IMR-90 (cell line): ENCODE results near the gene CDH13. TPM values are rescaled to one million over a fixed set of nuclear protein-coding genes. Genes with fewer than 3 reads are reported as not detected.

Source experiments
- ATAC-seq: fragments of 200-7000 bp; cut with Tn5 transposase; 2 replicates; pipeline ENCODE4 v1.9.1; 2020; ENCODE audit warnings: low read depth, mild to moderate bottlenecking, moderate library complexity
- BruUV-seq: library from RNA; stranded (reverse); fragments of 400-500 nt; replicated peaks from 2 replicates; lab custom pipeline; 2021; lab: Mats Ljungman, UMichigan
- CTCF ChIA-PET: fragments of 300-600 bp; formaldehyde crosslinking; extraction: SDS; loops from one replicate; lab custom pipeline; 2021; ENCODE audit warnings: antibody characterized with exemption; lab: Yijun Ruan, JAX
- POLR2A ChIA-PET: fragments of 300-600 bp; sonication (Branson Sonifier 250); formaldehyde crosslinking; loops from one replicate; lab custom pipeline; 2022; ENCODE audit warnings: antibody characterized with exemption; ENCODE audit not compliant: unreplicated experiment; lab: Charles Lee
- DNase-seq: peaks from one replicate; pipeline ENCODE4 v3.0.0; 2013
- H2AFZ ChIP-seq: replicated peaks from 2 replicates; pipeline ENCODE3; 2013; ENCODE audit warnings: low read length, mild to moderate bottlenecking; ENCODE audit not compliant: poor library complexity
- H2AK5ac ChIP-seq: 2 replicates; pipeline ENCODE4 v1.6.1; 2013; ENCODE audit warnings: low read depth, low read length, inconsistent platforms
- H2AK9ac ChIP-seq: replicated peaks from 2 replicates; pipeline ENCODE3; 2013; ENCODE audit warnings: mild to moderate bottlenecking, low read depth, low read length, moderate library complexity; ENCODE audit not compliant: poor library complexity
- H2BK120ac ChIP-seq: 2 replicates; pipeline ENCODE4 v1.6.1; 2013; ENCODE audit warnings: low read depth, low read length, inconsistent platforms
- H2BK15ac ChIP-seq: 3 replicates; pipeline ENCODE4 v1.6.1; 2013; ENCODE audit warnings: low read depth, low read length, inconsistent platforms
- H2BK20ac ChIP-seq: 2 replicates; pipeline ENCODE4 v1.6.1; 2013; ENCODE audit warnings: low read depth, mild to moderate bottlenecking, inconsistent platforms, low read length, moderate library complexity
- H2BK5ac ChIP-seq: 2 replicates; pipeline ENCODE4 v1.6.1; 2013; ENCODE audit warnings: mild to moderate bottlenecking, low read depth, low read length, inconsistent platforms; ENCODE audit not compliant: poor library complexity, severe bottlenecking
- H3K14ac ChIP-seq: replicated peaks from 2 replicates; pipeline ENCODE4 v1.6.1; 2013; ENCODE audit warnings: low read depth, low read length, inconsistent platforms
- H3K18ac ChIP-seq: 2 replicates; pipeline ENCODE4 v1.6.1; 2013; ENCODE audit warnings: low read depth, low read length, control low read depth
- H3K23ac ChIP-seq: 2 replicates; pipeline ENCODE4 v1.6.1; 2013; ENCODE audit warnings: low read depth, low read length, inconsistent platforms
- H3K27ac ChIP-seq: 2 replicates; pipeline ENCODE4 v1.5.1; 2013; ENCODE audit warnings: mild to moderate bottlenecking, control low read depth, low read length; ENCODE audit not compliant: insufficient read depth
- H3K27me3 ChIP-seq: 2 replicates; pipeline ENCODE4 v1.6.1; 2013; ENCODE audit warnings: low read length; ENCODE audit not compliant: control insufficient read depth, insufficient read depth
- H3K36me3 ChIP-seq: 2 replicates; pipeline ENCODE4 v1.6.1; 2013; ENCODE audit warnings: low read length, mixed read lengths; ENCODE audit not compliant: control insufficient read depth, insufficient read depth
- H3K4ac ChIP-seq: 2 replicates; pipeline ENCODE4 v1.6.1; 2013; ENCODE audit warnings: low read depth, low read length, inconsistent platforms
- H3K4me1 ChIP-seq: 2 replicates; pipeline ENCODE4 v1.6.1; 2013; ENCODE audit warnings: low read length, mixed read lengths; ENCODE audit not compliant: control insufficient read depth, insufficient read depth
- H3K4me2 ChIP-seq: 2 replicates; pipeline ENCODE4 v1.6.1; 2013; ENCODE audit warnings: low read depth, mild to moderate bottlenecking, control low read depth, low read length, moderate library complexity
- H3K4me3 ChIP-seq: 2 replicates; pipeline ENCODE4 v1.5.1; 2013; ENCODE audit warnings: low read depth, mild to moderate bottlenecking, control low read depth, low read length, moderate library complexity; ENCODE audit not compliant: insufficient read depth
- H3K56ac ChIP-seq: 2 replicates; pipeline ENCODE4 v1.6.1; 2013; ENCODE audit warnings: low read length, inconsistent platforms; ENCODE audit not compliant: insufficient read depth; ENCODE audit errors: extremely low read depth
- H3K79me1 ChIP-seq, 2 experiments: 2 replicates each; pipeline ENCODE4 v1.6.1; 2013; ENCODE audit warnings: low read length in 2 of 2, inconsistent platforms in 1 of 2, low read depth in 1 of 2
- H3K9ac ChIP-seq: 2 replicates; pipeline ENCODE4 v1.6.1; 2013; ENCODE audit warnings: low read depth, low read length, control low read depth
- H3K9me1 ChIP-seq: 2 replicates; pipeline ENCODE4 v1.6.1; 2013; ENCODE audit warnings: low read length, inconsistent platforms; ENCODE audit not compliant: insufficient read depth
- H3K9me3 ChIP-seq: 2 replicates; pipeline ENCODE4 v1.6.1; 2013; ENCODE audit warnings: low read length; ENCODE audit not compliant: control insufficient read depth, insufficient read depth
- H4K20me1 ChIP-seq: 2 replicates; pipeline ENCODE4 v1.6.1; 2013; ENCODE audit warnings: low read length, inconsistent platforms; ENCODE audit not compliant: insufficient read depth
- H4K5ac ChIP-seq: 2 replicates; pipeline ENCODE4 v1.6.1; 2013; ENCODE audit warnings: mild to moderate bottlenecking, low read depth, low read length, control low read depth
- H4K8ac ChIP-seq, 2 experiments: 2 replicates each; pipeline ENCODE4 v1.6.1; 2013; ENCODE audit warnings: low read depth in 2 of 2, low read length in 2 of 2, control low read depth in 1 of 2, inconsistent platforms in 1 of 2
- H4K91ac ChIP-seq: 2 replicates; pipeline ENCODE4 v1.6.1; 2013; ENCODE audit warnings: low read depth, low read length, inconsistent platforms; ENCODE audit not compliant: insufficient read depth
- RAD21 ChIP-seq: IDR thresholded peaks from 2 replicates; pipeline ENCODE4 v1.6.1; 2012; ENCODE audit warnings: low read length, improper control_type of control experiment
- USF2 ChIP-seq: fragments of 150-350 bp; IDR thresholded peaks from 2 replicates; pipeline ENCODE4 v1.6.1; 2017; ENCODE audit warnings: mild to moderate bottlenecking, antibody characterized with exemption, low read length, low read depth
- WGBS, 2 experiments: methylation state at CpG; one replicate each; pipeline versions ENCODE4 v1.1.5 to v1.1.7; 2013; ENCODE audit warnings: missing lambda C conversion rate in 2 of 2; ENCODE audit not compliant: insufficient read length in 1 of 2; ENCODE audit errors: extremely low coverage in 2 of 2; 5-methylcytosine and 5-hydroxymethylcytosine counted together
- dilution Hi-C: fragments of 300-500 bp; cut with HindIII; formaldehyde crosslinking; loops from one replicate; pipeline ENCODE4 v1.14.3; 2018; ENCODE audit warnings: low sequenced_read_pairs; ENCODE audit not compliant: unreplicated experiment
- in situ Hi-C: fragments of 300-500 bp; cut with MboI; formaldehyde crosslinking; loops from 3 replicates; pipeline ENCODE4 v1.14.3; 2019; ENCODE audit warnings: low sequenced_read_pairs, inconsistent platforms, mixed read lengths
- intact Hi-C: fragments of 100-400 bp; cut with micrococcal nuclease; formaldehyde crosslinking; loops from 2 replicates; pipeline ENCODE4 v1.10.0; 2022
- polyA plus RNA-seq, 3 experiments: library from polyadenylated mRNA; depleted of rRNA; stranded (reverse); fragments of >200 nt; gene quantifications; 2 replicates each; pipeline ENCODE4 v1.2.3, GENCODE V29; 2012; ENCODE audit warnings: low replicate concordance in 1 of 3
- total RNA-seq: library from RNA; depleted of rRNA; stranded (reverse); fragments of >200 nt; gene quantifications from 2 replicates; pipeline ENCODE4 v1.2.3, GENCODE V29; 2012

Gene CDH13
- total and polyA plus RNA-seq, 2 of the 4 experiments (the other 2 are of a cell fraction) = 61.6 to 74.7 TPM

- TF ChIP-seq USF2 = no peak
These were observed 1055.5 kb downstream of the CDH13 start (continued) for GRCh38 chr16:83682116-83682867.

DNA sequence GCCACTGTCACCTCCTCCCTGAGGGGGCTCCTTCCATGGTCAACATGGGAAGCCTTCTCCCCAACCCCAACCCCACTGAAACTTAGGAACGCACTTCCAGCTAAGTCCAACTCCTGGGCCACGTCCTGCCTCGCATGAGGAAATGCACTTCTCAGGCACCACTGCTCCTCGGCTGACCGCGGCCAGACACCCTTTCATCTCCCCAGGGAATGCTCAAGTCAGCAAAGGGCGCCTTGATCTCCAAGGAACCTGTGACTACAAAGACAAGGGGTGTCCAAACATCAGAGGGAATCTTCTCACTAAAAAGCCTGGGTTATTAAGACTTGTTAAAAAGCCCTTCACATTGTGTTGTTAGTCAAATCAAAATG, 1056.1 kb downstream of the CDH13 start:
- Histone ChIP-seq H3K4me2 (no peak overlapping the region), H2BK120ac (no peak overlapping the region), H4K8ac (no peak overlapping the region), H3K79me1 (no peaks in the 10 kb centered on the region), H3K27me3 (peaks cover 9% of the 10 kb centered on the region), H3K14ac (no peak overlapping the region), H3K27ac (no peak overlapping the region), H3K9me1 (peaks cover 3% of the 10 kb centered on the region; the same call in 1 of the 2 replicates), H3K9ac (no peak overlapping the region), H4K91ac (no peak overlapping the region), H3K23ac (no peak overlapping the region), H3K4ac (no peak overlapping the region), H4K5ac (no peak overlapping the region), H3K56ac (no peak overlapping the region), H3K4me3 (no peak overlapping the region), H4K20me1 (no peaks in the 10 kb centered on the region), H2AK9ac (peak overlapping the region; percentile 73), H3K36me3 (no peaks in the 10 kb centered on the region), H2BK15ac (no peak overlapping the region), H3K9me3 (no peaks in the 10 kb centered on the region), H3K18ac (no peak overlapping the region), H3K4me1 (no peaks in the 10 kb centered on the region), H2AK5ac (no peak overlapping the region), H2BK20ac (no peak overlapping the region), H2BK5ac (no peak overlapping the region), H2AFZ (peak overlapping the region; percentile 5)
- no CpG with 5 or more reads among the region's 7 CpGs for WGBS, 2 experiments
- no peak for TF ChIP-seq RAD21
- ChIA-PET POLR2A (no interaction called here), CTCF (no interaction called here)
- in situ Hi-C loops = no loop called here
- DNase-seq (no peak), ATAC-seq (no peak)
- intact Hi-C loops = no loop called here
- dilution Hi-C loops = no loop called here
- no TSS peak for BruUV-seq
